Measurements from ENCODE around the gene EIF5B.
"Not testable (repeated sequence)": the region's sequence is repeated elsewhere in the genome, so short reads cannot be mapped to it uniquely, and the experiment has no call there.

Gene EIF5B

DNA sequence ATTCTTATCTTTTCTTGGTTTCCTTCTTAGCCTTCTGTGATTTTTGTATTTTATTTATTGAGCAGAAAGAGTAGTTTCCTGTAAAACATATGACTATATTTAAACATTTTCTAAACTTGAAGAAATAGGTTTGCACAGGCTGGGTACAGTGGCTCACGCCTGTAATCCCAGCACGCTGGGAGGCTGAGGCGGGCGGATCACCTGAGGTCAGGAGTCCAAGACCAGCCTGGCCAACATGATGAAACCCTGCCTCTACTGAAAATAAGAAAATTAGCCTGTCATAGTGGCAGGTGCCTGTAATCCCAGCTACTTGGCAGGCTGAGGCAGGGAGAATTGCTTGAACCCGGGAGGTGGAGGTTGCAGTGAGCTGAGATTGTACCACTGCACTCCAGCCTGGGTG is 31.7 kb downstream of the EIF5B start:
- not testable (repeated sequence) for DNase-seq

DNA sequence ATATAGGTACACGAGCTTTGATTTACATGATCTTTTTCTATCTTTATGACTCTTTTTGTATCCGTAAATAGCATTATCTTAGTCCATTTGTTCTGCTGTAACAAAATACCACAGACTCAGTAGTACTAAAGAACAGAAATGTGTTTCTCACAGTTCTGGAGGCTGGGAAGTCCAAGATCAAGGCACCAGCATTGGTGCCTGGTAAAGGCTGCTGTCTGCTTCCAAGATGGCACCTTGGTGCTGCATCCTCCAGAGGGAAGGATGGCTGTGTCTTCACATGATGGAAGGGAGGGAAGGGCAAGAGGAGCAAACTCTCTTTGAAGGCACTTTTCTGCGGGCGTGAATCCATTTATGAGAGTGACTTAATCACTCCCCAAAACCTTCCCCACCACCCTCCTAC is 36.0 kb downstream of the EIF5B start:
- DNase-seq: no peak

DNA sequence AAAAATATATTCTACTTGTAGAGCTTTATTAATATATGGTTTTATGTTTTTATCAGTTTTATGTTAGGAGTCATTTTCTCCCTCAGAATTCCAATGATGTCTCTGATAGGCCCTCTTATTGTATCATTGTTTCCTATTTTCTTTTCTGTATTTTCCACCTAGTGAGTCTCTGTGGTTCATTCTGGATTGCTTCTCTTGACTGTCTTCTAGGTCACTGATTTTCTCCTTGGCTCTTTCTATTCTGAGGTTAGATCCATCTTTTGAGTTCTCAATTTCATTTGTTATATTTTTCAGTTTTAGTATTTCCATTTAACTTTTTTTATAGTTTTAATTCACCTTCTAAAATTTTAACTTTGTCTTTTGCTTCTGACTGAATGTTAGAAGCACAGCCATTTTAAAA is 37.6 kb downstream of the EIF5B start:
- no peak for DNase-seq

DNA sequence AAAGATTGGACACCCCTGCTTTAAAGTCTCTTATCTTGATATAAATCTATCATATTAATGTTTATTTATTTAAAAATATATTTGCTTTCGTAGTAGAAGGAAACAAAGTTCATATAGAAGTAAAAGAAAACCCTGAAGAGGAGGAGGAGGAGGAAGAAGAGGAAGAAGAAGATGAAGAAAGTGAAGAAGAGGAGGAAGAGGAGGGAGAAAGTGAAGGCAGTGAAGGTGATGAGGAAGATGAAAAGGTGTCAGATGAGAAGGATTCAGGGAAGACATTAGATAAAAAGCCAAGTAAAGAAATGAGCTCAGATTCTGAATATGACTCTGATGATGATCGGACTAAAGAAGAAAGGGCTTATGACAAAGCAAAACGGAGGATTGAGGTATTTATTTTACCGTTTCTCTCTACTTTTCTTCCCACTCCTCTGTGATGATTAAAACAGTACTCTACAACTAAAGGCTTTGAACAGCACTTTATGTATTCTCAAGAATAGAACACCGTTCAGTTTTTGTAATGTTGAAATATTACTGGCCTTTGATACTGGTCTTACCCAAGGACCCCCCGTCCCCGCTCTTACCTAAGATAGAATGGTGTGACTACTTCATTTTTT is 39.2 kb downstream of the EIF5B start:
- DNase-seq: no peak

DNA sequence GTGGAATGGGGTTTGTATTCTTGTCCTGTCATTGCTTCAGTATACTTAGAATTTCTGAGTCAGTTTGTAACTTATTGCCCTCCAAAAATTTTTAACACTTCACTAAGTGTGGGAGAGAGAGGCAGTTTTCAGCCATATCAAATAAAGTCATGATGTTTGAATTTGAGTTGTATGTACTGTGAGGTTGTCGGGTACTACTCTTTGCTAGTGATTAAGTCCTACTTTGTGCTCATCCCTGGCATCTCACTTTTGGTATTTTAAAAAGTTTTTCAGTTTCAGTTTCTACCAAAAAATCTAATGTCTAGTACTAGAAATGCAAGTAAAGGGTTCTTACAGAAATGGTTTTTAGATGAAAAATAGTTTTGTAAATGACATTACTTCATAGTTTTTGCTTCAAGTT is 40.7 kb downstream of the EIF5B start:
- DNase-seq: no peak

DNA sequence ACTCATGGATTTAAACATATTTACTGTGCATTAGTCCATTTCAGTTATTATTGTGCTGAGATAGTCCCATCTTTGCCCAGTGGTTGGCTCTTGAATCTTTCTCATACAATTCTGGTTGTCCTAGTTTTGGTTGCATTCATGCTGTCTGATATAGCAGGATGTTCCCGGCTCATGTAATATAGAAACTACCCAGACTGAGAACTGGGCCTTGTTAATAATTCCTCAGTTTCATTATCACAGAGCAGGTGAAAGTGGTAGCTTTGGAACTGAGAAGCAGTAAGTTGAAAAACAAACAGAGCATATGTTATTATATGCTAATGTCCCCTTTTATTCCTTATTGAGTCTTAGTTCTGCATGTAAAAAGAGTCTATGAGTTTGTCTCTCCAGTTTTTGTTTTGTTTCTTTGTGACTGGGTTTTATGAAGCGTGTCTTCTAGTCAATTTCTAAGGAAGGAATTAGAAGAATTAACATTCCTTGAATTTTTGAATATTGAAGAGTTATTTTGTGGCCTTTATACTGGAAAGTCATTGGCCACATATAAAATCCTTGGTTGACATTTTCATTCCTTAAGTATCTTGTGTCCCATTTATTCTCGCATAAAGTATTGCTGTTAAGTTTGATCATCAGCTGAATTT is 43.3 kb downstream of the EIF5B start:
- no peak for DNase-seq

DNA sequence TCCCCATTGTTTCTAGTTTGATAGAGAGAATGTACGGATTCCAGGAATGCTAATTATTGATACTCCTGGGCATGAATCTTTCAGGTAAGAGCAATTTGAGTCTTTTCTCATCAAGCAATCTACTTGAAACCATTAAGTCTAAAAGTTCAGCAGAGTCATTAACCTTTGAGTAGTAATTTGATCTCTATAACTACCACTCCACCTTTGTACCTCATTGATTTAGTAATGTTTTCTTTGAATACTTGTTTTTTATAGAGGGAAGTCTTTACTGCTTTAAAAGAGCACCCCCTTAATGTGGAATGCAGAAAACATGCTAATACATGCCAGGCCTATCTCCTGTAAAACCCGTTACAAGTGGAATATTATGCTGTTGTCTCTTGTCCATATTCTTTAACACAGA is 45.0 kb downstream of the EIF5B start:
- DNase-seq: no peak

DNA sequence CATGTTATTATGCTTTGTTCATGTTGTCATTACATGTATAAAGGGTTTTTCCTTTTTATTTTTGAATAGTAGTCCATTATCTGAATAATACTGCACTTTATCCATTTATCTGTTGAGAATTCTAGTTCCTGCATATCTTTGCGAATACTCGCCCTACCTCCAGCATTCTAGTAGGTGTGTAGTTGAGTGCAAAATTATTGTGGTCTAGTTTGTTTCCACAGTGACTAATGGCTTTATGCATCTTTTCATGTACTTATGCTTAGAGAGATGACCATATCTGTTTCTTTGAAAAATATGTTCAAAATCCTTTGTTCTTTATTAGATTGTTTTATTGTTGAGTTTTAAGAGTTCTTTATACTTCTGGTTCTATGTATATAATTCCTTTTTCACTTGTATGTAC is 48.8 kb downstream of the EIF5B start:
- no peak for DNase-seq

DNA sequence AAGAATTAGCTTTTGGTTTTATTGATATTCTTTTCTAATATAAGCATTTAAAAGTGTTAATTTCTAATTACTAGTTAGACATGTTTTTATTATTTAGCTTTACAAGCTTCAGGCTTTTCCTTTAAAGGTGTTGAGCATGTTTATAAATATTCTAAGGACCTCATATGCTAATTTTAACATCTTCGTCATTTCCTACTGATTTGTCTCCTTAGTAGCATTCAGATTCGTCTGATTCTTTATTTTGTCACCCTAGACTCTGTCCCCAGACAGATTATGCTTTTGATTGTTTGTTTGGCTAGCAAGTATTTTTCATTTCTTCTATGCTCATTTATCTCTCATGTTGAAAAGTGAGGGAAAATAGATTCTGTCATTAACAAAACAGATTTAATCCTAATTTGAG is 51.7 kb downstream of the EIF5B start:
- no peak for DNase-seq

DNA sequence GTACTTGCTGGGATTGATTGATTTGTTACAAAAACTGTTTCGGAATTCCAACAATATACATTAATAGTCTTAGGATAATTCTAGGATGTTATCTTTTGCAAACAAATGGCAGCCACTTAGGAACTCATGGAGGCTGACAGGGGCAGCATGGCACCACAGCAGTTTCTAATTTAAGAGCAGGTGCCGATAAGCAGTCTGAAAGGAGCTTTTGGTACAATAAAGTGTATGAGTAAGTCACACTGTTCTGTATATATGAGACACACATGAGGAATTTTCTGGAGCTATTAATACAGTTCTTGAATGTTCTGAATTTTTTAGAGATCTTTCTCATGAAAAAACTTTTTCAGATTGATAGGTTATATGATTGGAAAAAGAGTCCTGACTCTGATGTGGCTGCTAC is 52.2 kb downstream of the EIF5B start:
- no peak for DNase-seq

DNA sequence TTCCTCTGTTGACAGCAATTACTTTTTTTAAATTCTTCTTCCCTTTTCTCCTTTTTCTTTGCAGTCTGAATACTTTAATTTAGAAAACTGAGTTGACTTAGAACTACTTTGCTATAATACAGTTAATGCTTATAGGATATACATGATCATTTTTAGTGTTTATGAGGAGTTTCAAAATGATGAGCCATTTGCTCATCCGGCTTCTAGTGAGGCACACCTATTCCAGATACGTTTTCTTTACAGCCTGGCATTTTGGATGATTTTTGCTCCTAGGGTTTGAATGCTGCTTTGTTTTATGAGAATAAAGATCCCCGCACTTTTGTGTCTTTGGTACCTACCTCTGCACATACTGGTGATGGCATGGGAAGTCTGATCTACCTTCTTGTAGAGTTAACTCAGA is 52.8 kb downstream of the EIF5B start:
- no peak for DNase-seq

DNA sequence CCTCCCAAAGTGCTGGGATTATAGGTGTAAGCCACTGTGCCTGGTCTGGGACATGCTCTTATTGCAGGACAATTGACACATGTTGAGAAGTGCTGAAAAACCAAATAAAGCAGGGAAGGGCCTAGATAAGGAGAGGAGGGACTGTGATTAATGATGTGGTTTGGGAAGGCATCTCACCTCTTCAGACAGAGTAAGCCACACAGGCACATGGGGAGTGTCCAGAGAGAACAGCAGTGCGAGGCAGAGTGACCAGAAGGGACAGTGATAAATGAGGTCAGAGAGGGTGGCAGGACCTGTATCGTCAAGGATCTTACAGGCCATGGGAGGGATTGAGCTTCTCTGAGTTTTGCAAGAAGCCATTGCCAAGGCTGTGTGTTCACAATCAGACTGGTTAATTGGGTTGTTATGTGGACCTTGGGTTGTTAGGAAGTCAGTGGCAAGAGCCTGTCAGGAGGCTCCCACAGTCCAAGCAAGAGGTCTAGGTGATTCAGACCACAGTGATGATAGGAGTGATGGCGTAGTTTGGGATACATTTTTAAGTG is 58.5 kb downstream of the EIF5B start:
- no peak for DNase-seq

DNA sequence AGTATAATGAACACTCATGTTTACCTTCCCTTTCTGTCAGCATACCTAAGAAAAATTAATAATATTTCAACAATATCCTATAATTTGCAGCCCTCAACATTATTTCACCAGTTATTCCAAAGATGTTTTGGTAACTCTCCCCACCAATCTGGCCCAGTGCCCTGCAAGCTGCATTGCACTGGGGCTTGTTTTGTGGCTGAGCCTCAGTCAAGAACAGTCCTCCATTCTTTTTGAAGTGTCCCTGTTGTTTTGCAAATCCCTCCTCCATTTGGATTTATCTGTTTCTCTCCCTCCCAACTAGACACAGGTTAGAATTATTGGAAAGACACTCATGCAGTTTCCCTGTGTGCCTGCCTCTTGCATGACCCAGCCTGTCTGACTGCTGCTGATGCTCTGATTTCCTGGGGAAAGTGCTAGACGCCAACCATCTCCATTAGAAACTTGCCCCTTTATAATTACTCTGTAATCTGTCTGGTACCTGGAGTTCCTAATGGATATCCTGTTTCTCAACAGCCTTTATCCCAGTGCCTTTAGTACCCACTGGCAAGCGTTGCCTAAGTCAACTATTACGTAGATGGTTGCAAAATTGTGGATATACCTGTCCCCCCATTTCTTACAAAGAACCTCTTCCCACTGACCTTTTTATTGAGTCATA is 60.2 kb downstream of the EIF5B start:
- no peak for DNase-seq

DNA sequence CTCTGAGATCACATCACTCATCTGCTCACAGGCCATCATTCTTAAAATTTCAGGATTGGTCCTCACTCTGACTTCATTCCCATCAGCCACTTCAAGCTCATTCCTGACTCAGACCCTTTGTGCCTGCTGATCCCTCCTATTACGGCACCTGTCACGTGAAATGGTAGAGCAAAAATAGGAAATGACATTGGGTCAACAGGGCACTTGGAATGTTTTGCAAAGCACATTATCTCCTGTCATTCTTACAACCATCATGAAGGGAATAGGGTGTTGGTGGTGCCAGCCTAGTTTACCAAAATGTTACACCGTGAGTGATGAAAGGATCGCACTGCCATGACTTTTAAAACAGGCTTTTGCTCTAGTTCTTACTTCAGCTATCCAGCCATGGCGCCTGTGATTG is 61.1 kb downstream of the EIF5B start:
- DNase-seq: no peak

DNA sequence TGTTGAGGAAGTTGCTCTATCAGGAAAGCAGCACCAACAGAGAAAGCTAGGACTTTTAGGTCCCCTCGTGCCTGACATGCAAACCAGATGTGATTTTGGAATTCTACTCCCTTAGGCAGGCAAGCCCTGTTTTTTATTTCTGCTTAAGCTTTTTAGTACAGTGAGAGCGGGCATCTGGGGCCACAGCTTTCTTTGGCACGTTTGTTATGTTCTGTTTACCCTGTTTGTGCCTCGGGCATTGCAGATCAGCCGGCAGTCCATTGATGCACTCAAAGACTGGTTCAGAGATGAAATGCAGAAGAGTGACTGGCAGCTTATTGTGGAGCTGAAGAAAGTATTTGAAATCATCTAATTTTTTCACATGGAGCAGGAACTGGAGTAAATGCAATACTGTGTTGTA is 61.9 kb downstream of the EIF5B start:
- DNase-seq: no peak

DNA sequence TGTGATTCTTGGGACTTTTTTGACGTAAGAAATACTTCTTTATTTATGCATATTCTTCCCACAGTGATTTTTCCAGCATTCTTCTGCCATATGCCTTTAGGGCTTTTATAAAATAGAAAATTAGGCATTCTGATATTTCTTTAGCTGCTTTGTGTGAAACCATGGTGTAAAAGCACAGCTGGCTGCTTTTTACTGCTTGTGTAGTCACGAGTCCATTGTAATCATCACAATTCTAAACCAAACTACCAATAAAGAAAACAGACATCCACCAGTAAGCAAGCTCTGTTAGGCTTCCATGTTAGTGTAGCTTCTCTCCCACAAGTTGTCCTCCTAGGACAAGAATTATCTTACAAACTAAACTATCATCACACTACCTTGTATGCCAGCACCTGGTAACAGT is 62.6 kb downstream of the EIF5B start:
- DNase-seq: no peak

DNA sequence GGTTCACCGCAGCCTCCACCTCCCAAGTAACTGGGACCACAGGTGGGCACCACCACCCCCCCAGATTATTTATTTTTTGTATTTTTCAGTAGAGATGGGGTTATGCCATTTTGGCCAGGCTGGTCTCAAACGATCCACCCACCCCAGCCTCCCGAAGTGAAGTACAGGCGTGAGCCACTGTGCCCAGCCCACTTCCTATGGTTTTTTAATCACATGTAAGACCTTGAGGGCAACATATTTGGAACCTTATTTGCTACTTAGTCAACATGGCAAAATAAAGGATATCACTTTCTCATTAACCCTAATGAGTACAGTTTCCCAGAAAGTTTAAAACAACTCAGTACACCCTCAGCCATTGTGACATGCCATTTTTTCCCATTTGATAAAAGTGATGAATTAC is 64.7 kb downstream of the EIF5B start:
- no peak for DNase-seq

DNA sequence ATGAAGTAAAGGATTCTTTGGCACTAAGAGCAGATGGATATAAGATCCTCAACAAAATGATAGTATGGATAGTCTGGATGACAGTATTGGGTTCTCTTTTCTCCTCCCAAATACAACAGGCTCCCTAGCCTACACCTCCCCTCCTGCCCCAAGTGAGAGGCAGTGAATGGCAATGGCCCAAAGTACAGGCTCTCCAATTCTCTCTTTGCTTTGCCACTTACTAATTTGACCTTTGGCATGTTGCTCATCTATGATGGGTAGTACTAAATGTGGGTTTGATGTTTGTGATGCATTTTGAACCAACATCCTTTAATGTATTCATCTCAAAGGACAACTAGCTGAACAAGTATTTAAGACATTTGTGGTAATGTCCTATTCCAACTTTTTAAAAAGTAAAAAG is 65.9 kb downstream of the EIF5B start:
- DNase-seq: no peak

DNA sequence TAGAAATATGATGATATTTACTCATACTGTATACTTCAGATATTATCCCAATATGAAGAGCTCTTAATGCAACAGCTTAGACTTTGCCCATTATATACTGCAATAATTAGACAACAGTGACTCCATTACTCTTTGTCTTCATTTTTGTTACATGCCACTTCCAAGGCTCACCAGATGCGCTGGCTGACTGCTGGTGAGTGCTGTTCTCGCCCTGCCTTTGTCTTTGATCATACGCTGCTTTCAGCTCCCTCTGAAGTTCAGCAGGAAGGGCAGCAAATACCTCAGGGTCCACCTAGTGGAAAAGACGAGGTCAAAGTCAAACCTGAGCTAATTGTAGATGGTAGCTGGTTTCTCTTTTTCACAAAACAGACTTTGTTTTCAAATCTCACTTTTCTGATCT is 66.3 kb downstream of the EIF5B start:
- no peak for DNase-seq

DNA sequence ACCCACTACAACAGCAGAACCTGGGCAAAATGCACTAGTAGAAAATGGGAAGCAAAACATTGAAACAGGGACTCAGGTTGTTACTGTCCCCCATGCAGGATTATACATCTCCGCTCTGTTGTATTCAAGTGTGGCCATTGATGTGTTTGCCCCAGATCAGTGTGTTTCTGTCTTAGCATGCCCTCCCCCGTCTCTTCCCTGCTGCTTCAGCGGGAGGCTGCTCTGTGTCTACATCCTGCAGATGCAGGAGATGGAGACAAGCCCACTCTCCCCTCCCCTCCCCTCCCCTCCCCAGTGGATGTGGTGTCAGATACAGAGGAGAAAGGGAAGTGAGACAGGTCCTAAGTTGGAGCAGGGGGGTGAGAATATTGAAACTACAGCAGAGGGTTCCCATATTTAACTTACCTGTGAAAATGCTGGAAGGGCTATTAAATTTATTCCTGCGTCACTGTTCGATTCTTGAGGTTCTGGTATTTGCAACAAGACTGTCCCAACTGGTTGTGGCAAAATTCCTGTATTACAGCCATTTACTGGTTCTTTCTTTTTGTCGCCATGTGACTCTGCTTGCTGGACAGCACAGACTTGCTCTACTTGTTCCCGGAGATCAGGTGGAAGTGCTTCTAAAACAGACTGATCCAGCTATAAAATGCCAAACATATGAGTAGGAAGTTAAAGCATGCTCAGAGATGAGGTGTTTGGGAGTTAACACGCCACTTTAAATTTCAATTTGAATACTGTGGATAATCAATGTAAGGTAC is 67.0 kb downstream of the EIF5B start:
- no peak for DNase-seq

DNA sequence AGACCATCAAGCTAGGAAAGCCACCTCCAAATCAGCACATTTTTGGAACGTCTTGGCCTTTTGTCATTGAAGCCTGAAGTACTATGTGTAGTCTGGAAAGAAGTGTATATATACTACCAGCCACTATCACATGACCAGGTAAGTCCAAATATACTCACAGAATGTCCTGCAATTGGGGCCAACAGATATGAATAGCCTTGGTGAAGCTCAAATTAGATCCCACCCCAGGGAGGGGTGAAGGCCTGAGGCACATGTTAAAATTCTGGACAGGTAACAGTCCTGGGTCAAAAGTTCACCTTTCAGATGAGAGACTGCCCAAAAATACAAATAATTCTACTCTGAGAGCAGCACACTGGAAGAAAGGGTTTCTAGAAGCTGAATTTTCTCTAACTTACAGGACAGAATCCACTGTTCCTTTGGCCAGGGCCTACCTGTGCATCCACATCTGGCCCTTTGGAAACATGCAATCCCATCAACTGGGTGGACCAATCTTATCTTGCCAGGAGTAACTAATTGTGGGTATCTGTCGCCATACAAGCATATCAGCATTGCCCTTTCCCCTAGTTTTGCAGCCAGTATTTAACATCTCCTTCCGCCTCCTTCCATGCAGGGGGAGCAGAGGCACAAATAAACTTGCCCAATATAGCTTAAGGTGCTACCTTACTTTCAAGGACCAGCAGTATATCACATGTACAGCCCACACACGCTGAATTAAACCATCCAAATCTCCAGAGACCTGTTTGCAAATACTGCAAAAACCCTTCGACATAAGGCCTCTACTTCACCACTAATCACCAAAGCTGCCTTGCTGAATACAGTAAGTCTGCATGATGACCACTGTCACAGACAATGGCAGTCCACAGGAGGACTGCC is 67.8 kb downstream of the EIF5B start:
- no peak for DNase-seq

DNA sequence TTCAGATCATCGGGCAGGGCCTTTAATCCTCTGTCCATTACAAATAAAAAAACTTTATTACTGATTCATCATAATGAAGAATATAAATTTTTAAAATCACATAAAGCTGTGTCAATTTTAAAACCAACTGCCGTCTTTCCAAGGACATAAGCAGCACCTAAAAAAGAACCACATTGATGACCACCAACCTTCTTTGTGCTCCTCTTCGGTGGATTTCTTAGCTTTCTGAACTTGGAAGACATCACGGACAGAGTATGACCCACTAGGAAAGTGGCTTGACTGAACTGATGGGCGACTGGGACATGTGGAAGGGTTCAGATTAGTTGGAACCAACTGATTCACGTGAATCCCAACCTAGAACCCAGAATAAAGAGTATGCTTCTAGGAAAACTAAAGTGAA is 68.9 kb downstream of the EIF5B start:
- DNase-seq: no peak

DNA sequence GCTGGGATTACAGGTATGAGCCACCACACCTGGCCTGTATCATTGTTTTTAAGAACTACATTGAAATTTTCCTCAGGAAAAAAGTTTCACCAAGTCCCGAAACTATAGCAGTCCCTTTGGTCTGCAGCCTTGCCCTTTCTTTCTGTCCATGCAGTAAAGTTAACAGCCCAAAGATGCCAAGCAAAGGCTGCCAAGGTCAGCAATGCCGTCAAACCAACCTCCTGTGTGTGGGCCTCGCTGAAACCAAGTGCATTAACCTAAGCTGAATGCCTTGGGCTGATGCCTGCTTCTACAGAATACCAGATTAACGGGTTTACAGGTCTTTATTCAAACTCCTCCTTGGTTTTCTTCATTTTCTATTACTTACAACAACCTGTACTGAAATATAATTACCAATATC is 73.1 kb downstream of the EIF5B start:
- no peak for DNase-seq
